ENCODE measurements around the gene UMAD1. TPM values are rescaled to one million over a fixed set of nuclear protein-coding genes. Genes with fewer than 3 reads are reported as not detected.
A peak's percentile ranks its signal among the peaks of the same experiment; 100 is the strongest.

The UMAD1 gene
- total and polyA plus RNA-seq, 12 donors = 3.5 to 24.7 (median 17.0) TPM

DNA sequence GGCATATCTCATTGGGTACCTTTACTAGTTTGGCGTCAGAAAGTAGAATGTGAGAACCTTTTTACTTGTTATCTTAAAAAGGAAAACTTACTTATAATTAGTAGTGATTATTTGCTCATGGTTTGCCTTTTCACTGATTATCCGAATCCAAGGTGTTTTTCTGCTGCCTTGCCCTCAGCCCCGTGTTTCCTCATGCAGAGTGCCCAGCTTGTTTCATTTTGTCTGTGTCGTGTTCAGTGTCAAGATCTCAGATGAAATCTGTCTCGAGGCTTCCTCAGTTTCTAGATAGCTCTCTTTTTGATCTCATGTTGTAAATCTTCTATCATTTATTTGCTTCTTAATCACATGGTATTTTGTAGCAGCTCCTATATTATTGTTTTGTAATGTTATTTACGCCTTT lies 47.8 kb downstream of the UMAD1 start:
- ATAC-seq (peak in 3 of 8 donors; percentile 59 to 66 (median 61)), DNase-seq (no peak)
- Histone ChIP-seq H3K9me3 (no peaks in the 10 kb centered on the region), H3K4me1 (peaks cover 0 to 33% (median 22%) of the 10 kb centered on the region in 9 donors), H3K4me3 (peak overlapping the region in 7 of 10 donors; percentile 16 to 48 (median 35)), H3K27me3 (no peaks in the 10 kb centered on the region), H3K27ac (peak overlapping the region; percentile 27 to 87 (median 74)), H3K36me3 (no peaks in the 10 kb centered on the region)
- intact Hi-C loops (cut with DNase I) = loop anchor here in 4 of 10 donors (5.0 to 10.0 kb wide), 5 partner anchors 59 to 526 kb away; no protein-coding TSS in a partner anchor
- TF ChIP-seq, protein P1, sequence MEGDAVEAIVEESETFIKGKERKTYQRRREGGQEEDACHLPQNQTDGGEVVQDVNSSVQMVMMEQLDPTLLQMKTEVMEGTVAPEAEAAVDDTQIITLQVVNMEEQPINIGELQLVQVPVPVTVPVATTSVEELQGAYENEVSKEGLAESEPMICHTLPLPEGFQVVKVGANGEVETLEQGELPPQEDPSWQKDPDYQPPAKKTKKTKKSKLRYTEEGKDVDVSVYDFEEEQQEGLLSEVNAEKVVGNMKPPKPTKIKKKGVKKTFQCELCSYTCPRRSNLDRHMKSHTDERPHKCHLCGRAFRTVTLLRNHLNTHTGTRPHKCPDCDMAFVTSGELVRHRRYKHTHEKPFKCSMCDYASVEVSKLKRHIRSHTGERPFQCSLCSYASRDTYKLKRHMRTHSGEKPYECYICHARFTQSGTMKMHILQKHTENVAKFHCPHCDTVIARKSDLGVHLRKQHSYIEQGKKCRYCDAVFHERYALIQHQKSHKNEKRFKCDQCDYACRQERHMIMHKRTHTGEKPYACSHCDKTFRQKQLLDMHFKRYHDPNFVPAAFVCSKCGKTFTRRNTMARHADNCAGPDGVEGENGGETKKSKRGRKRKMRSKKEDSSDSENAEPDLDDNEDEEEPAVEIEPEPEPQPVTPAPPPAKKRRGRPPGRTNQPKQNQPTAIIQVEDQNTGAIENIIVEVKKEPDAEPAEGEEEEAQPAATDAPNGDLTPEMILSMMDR (IDR thresholded peaks at IDR 0.05) = no peak
- WGBS, 2 donors = 31 to 32% methylated on average over 6 of the region's 6 CpGs

DNA sequence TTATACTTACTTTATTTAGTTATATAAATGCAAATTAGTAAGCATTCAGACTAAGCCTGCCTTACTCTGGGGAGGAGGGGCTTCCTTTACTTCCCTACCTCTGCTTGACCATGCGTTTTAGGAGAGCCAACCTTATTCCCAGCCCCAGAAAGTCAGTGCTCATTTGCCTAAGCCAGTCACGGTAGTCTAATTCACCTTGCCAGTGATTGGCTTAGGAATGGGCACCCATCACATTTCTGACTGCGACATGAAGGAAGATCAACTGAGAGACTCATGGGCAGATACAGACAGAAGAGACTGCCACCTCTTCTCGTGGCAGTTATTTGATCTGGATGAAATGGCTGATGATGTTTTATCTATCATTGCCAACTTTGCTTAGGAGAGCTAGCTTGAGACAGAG lies 48.4 kb downstream of the UMAD1 start:
- TF ChIP-seq, protein P1 (IDR thresholded peaks at IDR 0.05) = no peak
- Histone ChIP-seq H3K4me3 (peak overlapping the region in 9 of 10 donors; percentile 14 to 48 (median 41)), H3K4me1 (peaks cover 0 to 35% (median 19%) of the 10 kb centered on the region in 9 donors), H3K27ac (peak overlapping the region; percentile 27 to 87 (median 74)), H3K9me3 (no peaks in the 10 kb centered on the region), H3K27me3 (no peaks in the 10 kb centered on the region), H3K36me3 (no peaks in the 10 kb centered on the region)
- WGBS, 2 donors = 55 to 72% methylated on average over 4 of the region's 4 CpGs
- intact Hi-C loops (cut with DNase I) = loop anchor here in 4 of 10 donors (5.0 to 10.0 kb wide), 5 partner anchors 58 to 526 kb away; no protein-coding TSS in a partner anchor
- ATAC-seq = peak; percentile 57 to 93 (median 84)
- DNase-seq = peak in 1 of 2 donors; percentile 45

DNA sequence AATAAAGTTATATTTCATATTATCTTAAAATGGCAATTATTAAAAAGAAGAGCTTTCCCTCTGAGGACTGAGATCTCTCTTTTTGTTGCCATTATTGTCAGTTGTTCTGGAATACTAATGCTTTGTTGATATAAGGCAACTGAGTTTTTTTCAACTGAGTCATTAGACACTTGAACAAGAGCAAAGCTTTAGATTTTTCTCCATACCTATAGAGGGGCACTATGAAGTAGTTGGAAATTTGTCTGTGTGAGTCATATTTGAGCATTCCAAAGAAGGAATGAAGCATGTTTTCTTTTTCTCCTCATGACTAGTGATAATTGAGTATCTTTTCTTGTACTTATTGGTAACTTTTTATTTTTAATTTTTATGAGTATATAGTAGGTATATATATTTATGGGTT lies 53.3 kb downstream of the UMAD1 start:
- DNase-seq (no peak), ATAC-seq (no peak)
- Histone ChIP-seq H3K36me3 (no peaks in the 10 kb centered on the region), H3K27ac (peak overlapping the region in 1 of 10 donors; percentile 65), H3K9me3 (peaks cover 0 to 6% (median 0%) of the 10 kb centered on the region in 11 donors), H3K4me1 (peaks cover 9 to 50% (median 35%) of the 10 kb centered on the region in 9 donors), H3K4me3 (no peak overlapping the region), H3K27me3 (no peaks in the 10 kb centered on the region)
- intact Hi-C loops (cut with DNase I) = loop anchor here in 1 of 10 donors (10.0 kb wide), 1 partner anchor 271 kb away; the partner anchor contains the start of gene GLCCI1
- TF ChIP-seq, protein P1 (IDR thresholded peaks at IDR 0.05) = no peak

DNA sequence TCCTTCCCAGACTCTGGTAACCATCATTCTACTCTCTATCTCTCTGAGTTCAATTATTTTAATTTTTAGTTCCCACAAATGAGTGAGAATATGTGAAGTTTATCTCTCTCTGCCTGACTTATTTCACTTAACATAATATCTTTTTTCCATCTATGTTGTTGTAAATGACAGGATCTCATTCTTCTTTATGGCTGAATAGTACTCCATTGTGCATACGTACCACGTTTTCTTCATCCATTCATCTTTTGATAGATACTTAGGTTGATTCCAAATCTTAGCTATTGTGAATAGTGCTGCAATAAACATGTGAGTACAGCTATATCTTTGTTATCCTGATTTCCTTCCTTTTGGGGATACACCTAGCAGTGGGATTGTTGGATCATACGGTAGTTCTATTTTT lies 54.0 kb downstream of the UMAD1 start:
- Histone ChIP-seq H3K27ac (peak overlapping the region in 8 of 10 donors; percentile 51 to 80 (median 64)), H3K36me3 (no peaks in the 10 kb centered on the region), H3K27me3 (no peaks in the 10 kb centered on the region), H3K4me3 (no peak overlapping the region), H3K9me3 (peaks cover 0 to 6% (median 0%) of the 10 kb centered on the region in 11 donors), H3K4me1 (peaks cover 9 to 55% (median 41%) of the 10 kb centered on the region in 9 donors)
- ATAC-seq = peak in 2 of 8 donors; percentile 18 to 44
- intact Hi-C loops (cut with DNase I) = loop anchor here in 1 of 10 donors (10.0 kb wide), 1 partner anchor 270 kb away; the partner anchor contains the start of gene GLCCI1
- WGBS, 2 donors = 58 to 63% methylated on average over 3 of the region's 3 CpGs
- TF ChIP-seq, protein P1 (IDR thresholded peaks at IDR 0.05) = no peak
- no peak for DNase-seq
